Measurements from ENCODE around the gene DHRS4.

DHRS4 gene

DNA sequence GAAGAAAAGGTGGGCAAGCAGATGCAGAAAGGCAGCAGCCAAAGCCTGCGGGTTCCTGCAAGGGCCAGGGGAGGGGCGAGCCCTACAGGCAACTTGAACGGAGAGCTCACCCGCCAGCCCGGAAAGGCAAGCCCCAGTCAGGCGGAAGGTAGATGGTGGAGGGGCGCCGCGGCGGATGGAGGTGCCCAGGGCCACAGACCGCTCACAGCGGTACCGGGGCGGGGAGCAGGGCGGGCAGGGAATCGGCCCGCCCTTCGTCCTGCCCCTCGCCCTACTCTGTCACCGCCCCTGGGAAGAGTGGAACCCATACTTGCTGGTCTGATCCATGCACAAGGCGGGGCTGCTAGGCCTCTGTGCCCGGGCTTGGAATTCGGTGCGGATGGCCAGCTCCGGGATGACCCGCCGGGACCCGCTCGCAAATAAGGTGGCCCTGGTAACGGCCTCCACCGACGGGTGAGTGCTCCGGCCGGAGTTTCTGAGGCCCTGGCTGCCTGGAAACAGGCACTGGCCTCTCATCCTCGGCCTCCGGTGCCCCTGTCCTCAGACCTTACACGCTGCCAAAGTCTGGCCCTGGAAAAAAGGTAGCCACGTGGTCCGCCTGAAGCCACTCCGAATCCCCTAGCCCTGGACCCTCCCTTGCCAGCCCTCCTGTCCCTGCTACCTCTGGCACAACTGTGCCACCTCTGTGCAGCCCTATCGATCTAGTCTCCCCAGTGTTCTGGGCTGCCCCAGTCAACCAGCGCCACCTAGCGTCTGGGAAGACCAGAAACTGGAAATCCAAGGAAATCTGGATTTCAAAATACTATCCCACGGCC lies at the start of gene DHRS4:
TSS of gene DHRS4 (plus strand) at position 307 of the 815 bp plus-strand sequence. CDS start at position 326, 19 bp downstream.
- DNase-seq (ENCODE audit: low read depth in 3 of 3, low spot score in 1 of 3): peak; percentile 43 to 62 (median 56)

DNA sequence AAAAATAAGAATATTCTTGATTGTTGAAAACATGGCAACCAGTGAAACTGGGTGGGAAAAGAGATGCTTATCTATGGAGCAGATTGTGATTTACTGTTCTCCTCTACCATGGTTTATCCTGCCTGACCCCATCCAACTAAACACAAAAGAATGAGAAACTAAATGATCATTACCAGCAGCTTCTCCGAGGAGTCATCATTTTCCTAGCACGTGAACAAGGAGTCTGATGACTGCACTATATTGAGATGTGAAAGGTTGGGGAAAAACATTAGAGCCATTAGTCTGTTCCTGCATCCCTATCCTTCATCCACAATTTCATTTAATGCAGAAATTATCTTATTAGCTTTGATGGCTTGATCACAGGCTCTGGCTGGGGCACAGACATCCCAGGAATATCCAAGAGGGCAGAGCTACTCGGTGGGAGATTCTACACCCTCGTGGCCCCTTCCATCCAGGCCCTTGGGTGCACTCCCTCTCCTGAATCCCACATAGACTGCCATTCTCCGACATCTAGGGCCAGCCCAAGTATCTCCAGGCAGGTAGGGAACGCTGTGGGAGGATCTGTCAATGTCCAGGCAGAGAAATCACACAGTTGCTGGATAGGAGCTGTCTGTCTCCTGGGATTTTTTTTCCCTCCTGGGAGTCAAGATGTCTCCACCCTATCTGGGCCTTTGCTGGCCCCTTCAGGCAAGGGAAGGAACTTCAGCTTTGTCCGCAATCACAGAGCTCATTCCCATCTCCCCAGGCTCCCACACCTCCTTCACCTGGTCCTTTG lies 43.3 kb upstream of the DHRS4 start:
- DNase-seq (ENCODE audit: low read depth in 3 of 3, low spot score in 1 of 3): no peak

- DNase-seq (ENCODE audit: low read depth in 3 of 3, low spot score in 1 of 3): no peak
Measured at GRCh38 chr14:23910876-23911210, 42.7 kb upstream of the DHRS4 start.

GRCh38 chr14:23915559-23915958 lies 38.0 kb upstream of the DHRS4 start:
- DNase-seq (ENCODE audit: low read depth in 3 of 3, low spot score in 1 of 3): no peak

GRCh38 chr14:23916004-23916403 lies 37.6 kb upstream of the DHRS4 start:
- DNase-seq (ENCODE audit: low read depth in 3 of 3, low spot score in 1 of 3): no peak

DNA sequence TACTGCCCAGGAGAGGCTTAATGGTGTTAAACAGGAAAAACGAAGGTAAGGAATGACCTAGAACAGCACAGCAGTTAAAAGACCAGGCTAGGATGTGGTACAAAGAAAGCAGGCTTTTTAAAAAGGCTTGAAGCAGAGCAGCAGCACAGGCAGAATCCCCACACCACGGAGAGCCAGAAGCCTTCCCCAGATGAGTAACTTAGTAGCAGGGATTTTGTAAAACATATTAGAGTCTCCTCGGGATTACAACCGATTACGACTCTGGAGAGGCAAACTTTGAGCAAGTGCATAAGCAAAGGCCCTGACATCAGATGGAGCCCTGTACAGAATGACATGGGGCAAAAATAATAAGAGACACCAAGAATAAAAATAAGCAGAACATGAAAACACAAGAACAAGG lies 37.1 kb upstream of the DHRS4 start:
- DNase-seq (ENCODE audit: low read depth in 3 of 3, low spot score in 1 of 3): no peak

DNA sequence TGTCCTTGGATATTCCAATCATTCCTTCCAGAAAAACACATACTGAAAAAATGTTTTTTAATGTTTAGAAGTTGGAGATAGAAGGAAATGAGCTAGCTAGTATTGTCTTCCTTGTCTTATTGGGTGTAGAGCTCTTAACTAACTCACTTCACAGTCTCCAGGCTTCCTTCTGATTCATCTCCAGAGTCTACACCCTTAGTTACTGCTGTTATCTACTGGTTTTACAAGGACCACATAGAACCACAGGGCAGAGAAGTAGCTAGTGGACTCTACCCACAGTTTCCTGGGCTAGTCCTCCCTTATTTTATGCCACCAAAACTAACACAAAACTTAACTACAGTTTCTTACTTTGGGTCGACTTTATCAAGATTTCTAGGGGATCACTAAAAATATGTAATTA lies 31.0 kb upstream of the DHRS4 start:
- DNase-seq (ENCODE audit: low read depth in 3 of 3, low spot score in 1 of 3): no peak

GRCh38 chr14:23925523-23926075 lies 28.0 kb upstream of the DHRS4 start:
- DNase-seq (ENCODE audit: low read depth in 3 of 3, low spot score in 1 of 3): no peak

DNA sequence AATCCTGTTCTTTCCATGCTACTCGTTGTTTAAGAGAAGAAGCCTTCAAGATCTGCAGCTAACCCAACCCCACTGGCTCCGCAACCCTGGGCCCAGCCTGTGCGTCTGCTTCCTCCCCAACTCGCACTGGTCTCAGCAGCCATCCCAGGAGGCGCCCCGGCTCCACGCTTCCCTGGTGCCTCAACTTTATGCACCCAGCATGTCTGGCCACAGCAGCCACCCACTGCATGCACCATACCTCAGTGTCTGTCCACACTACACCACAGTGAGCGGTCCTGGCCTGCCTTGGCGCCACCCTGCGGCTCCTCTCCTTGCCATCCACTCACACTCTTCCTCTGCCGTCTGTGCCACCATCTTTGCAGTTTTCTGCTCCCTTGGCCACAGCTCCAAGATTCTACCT lies 27.0 kb upstream of the DHRS4 start:
- DNase-seq (ENCODE audit: low read depth in 3 of 3, low spot score in 1 of 3): no peak

DNA sequence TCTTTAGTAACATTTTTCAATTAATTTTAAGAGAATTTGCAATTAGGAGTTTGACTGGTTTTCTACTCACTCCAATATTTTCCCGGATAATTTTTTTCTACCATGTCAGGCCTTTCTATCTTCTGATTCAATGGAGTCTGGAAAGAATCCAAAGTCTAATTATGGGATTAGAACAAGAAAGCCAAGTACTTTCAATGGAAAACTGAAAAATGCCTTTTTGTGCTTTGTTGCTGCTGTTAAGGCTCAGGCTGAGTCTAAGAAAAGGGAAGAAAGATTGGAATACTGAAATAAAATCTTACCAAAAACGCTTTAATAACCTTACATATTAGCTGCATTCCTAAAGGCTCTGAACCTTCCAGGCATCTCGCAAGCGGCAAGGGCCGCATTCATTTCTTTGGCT lies 24.4 kb upstream of the DHRS4 start:
- DNase-seq (ENCODE audit: low read depth in 3 of 3, low spot score in 1 of 3): no peak

DNA sequence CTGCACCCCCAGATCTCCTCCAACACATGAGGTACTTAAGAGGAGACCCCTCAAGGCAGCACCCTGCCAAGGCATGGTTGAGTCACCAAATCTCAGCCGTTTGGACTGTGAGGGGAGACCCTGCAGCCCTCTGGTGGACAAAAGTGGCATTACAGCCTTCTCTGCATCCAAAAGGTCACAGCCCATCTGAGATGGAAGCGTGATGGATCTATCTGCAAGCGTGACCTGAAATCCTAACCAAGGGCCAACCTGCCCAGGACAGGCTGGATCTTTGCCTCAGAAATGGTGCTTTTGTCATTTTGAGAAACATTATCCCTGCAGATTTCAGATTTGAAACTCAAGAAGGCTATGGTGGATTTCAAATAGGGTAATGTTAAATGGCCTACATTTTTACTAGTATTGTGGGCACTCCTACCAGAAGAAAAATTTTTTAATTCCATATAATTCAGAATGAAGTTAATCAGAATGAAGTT lies 23.7 kb upstream of the DHRS4 start:
- peak; percentile 59 to 73 (median 66) for DNase-seq (ENCODE audit: low read depth in 3 of 3, low spot score in 1 of 3)

DNA sequence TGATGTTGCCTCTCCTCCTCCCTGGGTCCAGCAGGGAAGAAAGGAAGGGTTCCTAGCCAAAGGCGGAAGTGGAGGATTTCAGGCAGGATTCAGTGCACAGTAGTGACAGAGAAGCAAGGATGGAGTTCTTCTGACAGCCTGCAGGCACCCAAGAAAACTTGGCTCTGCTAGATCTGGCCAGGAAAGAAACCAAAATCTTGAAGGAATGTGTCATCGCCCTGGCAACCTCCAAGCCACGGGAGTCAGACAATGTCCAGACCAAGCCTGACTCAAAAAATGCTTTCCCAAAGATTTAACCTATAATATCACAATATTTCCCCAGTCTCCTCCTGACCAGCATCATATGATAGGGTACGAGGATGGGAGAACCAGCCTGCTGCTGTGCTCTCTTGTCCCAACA lies 22.8 kb upstream of the DHRS4 start:
- no peak for DNase-seq (ENCODE audit: low read depth in 3 of 3, low spot score in 1 of 3)

GRCh38 chr14:23931721-23932289 lies 21.8 kb upstream of the DHRS4 start:
- DNase-seq (ENCODE audit: low read depth in 3 of 3, low spot score in 1 of 3): no peak

- DNase-seq (ENCODE audit: low read depth in 3 of 3, low spot score in 1 of 3): no peak
Measured at GRCh38 chr14:23932639-23933038, 20.9 kb upstream of the DHRS4 start.

DNA sequence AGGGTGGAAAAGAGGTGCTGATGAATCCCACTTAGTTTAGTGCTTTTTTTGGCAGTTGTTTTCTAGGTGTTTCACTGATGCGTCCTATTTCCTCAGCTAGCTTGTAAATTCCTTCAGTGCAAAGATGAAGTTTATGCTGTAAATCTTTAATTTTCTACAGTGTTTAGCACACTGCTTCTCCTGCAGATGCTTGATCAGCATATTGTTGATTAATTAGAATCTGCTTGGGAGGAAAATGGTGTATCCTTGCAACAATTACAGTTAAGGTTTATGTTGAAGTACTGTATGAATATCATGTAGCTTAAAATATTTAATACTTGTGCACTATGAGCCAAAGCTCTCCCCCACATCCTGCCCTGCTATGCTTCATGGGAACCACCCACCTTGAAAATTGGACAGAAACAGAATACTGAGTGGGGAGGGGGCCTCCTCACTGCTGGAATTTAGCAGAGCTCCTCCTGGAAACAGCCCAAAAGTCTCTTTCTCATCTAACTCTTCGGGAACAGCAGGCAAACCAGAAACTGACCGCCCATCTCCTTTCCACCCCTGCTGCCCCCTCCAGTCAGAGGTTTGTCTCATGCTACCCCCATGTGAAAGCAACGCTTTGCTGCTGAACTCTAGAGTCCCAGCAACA lies 20.3 kb upstream of the DHRS4 start:
- DNase-seq (ENCODE audit: low read depth in 3 of 3, low spot score in 1 of 3): no peak

DNA sequence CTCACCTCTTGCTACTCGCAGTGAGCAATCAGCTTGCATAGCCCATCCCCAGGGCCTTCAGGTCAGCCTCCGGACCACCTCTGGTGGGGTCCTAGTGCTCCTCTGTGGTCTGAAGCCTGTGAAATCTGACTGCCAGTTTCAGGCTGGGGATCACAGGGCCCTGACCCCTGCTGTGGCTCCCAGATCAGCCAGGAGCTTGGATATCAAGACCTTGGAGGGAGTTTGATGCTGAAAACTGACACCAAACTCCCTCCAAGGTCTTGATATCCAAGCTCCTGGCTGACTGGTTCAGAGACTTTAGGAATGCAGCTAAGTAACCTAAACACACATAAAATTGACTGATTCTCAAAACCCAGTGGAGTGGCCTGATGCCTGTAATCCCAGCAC lies 19.8 kb upstream of the DHRS4 start:
- no peak for DNase-seq (ENCODE audit: low read depth in 3 of 3, low spot score in 1 of 3)

GRCh38 chr14:23935158-23935557 lies 18.4 kb upstream of the DHRS4 start:
- DNase-seq (ENCODE audit: low read depth in 3 of 3, low spot score in 1 of 3): no peak

DNA sequence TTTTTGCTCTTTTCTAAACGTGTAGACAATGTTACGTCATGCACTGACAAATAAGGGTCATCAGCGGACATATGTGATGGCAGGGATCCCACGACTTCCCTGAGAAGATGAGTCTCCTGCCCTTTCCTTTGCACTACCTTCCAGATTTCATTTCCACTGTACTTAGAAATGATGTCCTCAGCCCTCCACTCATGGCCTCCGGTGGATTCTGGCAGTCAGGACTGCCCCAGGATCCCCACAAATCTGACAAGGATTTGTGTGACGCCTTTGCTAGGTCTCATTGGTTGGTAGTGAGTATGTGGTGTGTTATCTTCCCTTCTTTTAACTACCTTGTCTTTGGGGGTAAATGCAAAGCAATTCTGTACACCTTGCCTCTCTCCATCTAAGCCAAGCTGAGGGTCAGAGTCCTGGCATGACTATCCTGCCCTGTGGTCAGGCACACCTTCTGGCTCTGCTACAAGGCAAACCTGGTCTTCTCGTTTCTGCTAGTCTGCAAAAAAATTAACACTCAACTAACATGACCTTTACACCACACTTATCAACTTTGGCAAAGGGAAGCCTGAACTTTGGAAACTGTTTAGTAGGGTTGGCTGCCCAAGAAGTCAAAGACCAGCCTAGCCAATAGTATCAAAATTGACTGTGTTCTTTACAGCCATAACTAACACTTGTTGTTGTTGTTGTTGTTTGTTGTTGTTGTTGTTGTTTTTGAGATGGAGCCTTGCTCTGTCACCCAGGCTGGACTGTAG lies 17.3 kb upstream of the DHRS4 start:
- DNase-seq (ENCODE audit: low read depth in 3 of 3, low spot score in 1 of 3): no peak

DNA sequence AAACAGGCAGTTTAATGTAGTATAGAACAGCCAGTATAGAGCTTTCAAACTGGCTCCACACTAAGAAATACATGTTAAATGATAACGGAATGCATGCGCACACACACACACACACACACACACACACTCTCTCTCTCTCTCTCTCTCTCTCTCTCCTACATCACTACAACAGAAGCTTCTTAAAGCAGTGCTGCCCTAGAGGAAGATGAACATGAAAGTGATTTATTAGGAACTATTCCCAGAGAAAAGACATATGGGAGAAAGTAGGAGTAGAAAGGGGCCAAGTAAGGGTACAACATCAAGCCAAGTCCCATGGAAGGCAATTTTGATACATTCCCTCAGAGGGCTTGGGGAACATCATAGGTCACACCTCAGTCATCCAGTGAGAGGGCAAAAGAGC lies 16.4 kb upstream of the DHRS4 start:
- DNase-seq (ENCODE audit: low read depth in 3 of 3, low spot score in 1 of 3): no peak

- no peak for DNase-seq (ENCODE audit: low read depth in 3 of 3, low spot score in 1 of 3)
Measured at GRCh38 chr14:23938823-23939222, 14.7 kb upstream of the DHRS4 start.

Data from stimulated activated CD4-positive, alpha-beta T cell treated with anti-CD3 and anti-CD28 coated beads, TNF-alpha, amount 100 ng/mL, for 1 hour (primary cell).